ENCODE measurements around the gene MMP17. TPM values are rescaled to one million over a fixed set of nuclear protein-coding genes. Genes with fewer than 3 reads are reported as not detected.

The MMP17 gene
- total RNA-seq, 1 experiment from 2014 or later: 0.61 TPM

DNA sequence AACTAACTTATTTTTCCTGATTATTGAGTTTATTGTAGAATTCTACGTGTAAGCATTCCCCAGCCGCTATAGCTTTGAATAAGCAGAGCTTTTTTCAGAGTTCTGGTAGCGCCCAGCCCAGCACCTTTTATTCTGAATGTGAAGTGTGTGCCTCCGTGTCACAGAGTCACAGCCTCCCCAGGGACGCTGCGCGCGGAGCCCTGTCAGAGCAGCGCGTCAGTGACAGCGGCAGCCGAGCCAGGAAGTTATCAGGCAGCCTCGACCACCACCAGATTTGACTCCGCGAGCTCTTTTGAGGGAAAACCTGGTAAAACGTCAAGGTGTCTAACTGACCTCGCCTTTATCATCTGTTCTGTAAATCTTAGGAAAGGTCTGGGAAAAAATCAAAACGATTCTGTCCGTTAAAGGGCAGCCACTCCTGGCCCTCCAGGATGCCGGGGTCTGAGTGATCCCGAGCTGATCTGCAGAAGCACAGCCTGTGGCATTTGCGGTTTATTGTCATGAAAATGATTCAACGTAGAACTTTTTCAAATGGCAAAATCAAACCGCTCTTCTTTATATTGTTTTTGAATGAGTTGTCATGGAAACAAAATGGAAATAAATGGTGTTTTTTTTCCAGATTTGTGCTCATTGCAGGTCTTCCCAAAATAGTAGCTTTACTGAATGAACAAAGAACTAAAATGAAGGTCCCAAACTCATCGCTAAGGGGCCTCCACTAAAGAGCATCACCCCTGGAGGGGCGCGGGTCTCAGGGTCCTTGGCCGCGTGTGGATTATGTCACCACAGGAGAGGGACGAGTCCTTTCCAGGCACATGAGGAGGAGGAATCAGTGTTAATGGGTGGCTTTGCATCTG is 43.1 kb upstream of the MMP17 start:
- CTCF ChIA-PET: no interaction called here
- Mint-ChIP-seq H3K27me3 (ENCODE audit: unreplicated experiment) (no peaks in the 10 kb centered on the region), H3K4me3 (ENCODE audit: low read depth, unreplicated experiment) (no peak overlapping the region), H3K36me3 (ENCODE audit: insufficient read depth, unreplicated experiment) (peaks cover 49% of the 10 kb centered on the region), H3K9me3 (ENCODE audit: low read depth, unreplicated experiment) (no peaks in the 10 kb centered on the region), H3K4me1 (ENCODE audit: low read depth, unreplicated experiment) (no peaks in the 10 kb centered on the region), H3K27ac (ENCODE audit: unreplicated experiment) (no peak overlapping the region)
- TF ChIP-seq, protein P1, sequence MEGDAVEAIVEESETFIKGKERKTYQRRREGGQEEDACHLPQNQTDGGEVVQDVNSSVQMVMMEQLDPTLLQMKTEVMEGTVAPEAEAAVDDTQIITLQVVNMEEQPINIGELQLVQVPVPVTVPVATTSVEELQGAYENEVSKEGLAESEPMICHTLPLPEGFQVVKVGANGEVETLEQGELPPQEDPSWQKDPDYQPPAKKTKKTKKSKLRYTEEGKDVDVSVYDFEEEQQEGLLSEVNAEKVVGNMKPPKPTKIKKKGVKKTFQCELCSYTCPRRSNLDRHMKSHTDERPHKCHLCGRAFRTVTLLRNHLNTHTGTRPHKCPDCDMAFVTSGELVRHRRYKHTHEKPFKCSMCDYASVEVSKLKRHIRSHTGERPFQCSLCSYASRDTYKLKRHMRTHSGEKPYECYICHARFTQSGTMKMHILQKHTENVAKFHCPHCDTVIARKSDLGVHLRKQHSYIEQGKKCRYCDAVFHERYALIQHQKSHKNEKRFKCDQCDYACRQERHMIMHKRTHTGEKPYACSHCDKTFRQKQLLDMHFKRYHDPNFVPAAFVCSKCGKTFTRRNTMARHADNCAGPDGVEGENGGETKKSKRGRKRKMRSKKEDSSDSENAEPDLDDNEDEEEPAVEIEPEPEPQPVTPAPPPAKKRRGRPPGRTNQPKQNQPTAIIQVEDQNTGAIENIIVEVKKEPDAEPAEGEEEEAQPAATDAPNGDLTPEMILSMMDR (IDR thresholded peaks at IDR 0.05; ENCODE audit: unreplicated experiment): no peak
- no TSS peak for BruUV-seq (replicated peaks)
- no peak for DNase-seq
- intact Hi-C loops (cut with micrococcal nuclease; ENCODE audit: unreplicated experiment): no loop called here

DNA sequence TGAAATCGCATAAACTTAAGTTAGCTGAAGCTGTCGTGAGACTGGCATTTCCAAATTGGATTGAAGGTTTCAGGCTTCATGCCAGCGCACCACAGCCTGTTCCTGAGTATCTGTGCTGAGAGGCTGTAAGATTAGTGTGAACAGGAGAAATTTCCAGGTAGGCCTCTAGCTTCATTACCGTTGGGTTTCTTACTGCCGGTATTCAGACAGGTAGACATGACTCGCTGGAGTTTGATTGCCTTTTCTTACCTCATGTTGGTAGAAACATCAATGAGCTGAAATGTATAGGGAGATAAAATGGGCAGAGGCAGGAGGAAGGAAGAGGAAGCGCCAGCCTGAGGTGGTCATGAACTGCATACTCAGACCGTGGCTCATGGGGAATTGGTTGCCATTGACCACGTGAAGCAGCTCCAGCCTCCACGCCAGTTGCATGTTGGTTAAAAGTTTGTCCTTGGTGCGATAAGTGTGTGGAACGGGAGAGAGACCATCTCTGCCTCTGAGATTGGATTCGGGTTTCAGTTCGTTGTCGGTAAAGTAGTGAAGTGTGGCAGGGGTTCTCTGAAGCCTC is 42.3 kb upstream of the MMP17 start:
- CTCF ChIA-PET: interaction anchor here (0.6 kb wide), 1 partner anchor 1374 kb away, joined by 3 read pairs; no protein-coding TSS in a partner anchor
- DNase-seq: no peak
- Mint-ChIP-seq H3K27ac (ENCODE audit: unreplicated experiment) (peak overlapping the region; percentile 8), H3K9me3 (ENCODE audit: low read depth, unreplicated experiment) (no peaks in the 10 kb centered on the region), H3K36me3 (ENCODE audit: insufficient read depth, unreplicated experiment) (peaks cover 49% of the 10 kb centered on the region), H3K4me3 (ENCODE audit: low read depth, unreplicated experiment) (no peak overlapping the region), H3K27me3 (ENCODE audit: unreplicated experiment) (no peaks in the 10 kb centered on the region), H3K4me1 (ENCODE audit: low read depth, unreplicated experiment) (no peaks in the 10 kb centered on the region)
- BruUV-seq (replicated peaks): no TSS peak
- intact Hi-C loops (cut with micrococcal nuclease; ENCODE audit: unreplicated experiment): no loop called here
- TF ChIP-seq, protein P1 (IDR thresholded peaks at IDR 0.05; ENCODE audit: unreplicated experiment): no peak

DNA sequence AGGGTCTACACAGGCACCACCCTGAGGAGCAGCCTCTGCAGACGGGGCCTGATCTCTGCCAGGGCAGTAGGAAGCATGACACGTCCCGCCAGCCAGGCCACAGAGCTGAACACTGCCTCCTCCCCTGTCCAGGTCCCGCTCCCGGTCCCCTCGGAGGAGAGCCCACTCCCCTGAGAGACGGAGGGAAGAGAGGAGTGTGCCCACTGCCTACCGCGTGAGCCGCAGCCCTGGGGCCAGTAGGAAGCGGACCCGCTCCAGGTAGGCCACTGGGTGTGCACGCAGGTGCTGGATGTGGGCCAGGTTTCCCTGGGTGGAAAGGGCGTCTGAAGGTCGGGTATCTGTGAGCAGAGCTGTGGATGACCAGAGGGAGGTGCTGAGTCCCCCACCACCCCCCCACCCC is 41.9 kb upstream of the MMP17 start:
- TF ChIP-seq, protein P1 (IDR thresholded peaks at IDR 0.05; ENCODE audit: unreplicated experiment): no peak
- peaks cover 49% of the 10 kb centered on the region for H3K36me3 Mint-ChIP-seq (ENCODE audit: insufficient read depth, unreplicated experiment)
- H3K27me3 Mint-ChIP-seq (ENCODE audit: unreplicated experiment): no peaks in the 10 kb centered on the region
- no TSS peak for BruUV-seq (replicated peaks)
- no peak overlapping the region for H3K4me3 Mint-ChIP-seq (ENCODE audit: low read depth, unreplicated experiment)
- intact Hi-C loops (cut with micrococcal nuclease; ENCODE audit: unreplicated experiment): no loop called here
- CTCF ChIA-PET: interaction anchor here (0.6 kb wide), 1 partner anchor 1375 kb away, joined by 3 read pairs; no protein-coding TSS in a partner anchor
- H3K4me1 Mint-ChIP-seq (ENCODE audit: low read depth, unreplicated experiment): no peaks in the 10 kb centered on the region
- H3K9me3 Mint-ChIP-seq (ENCODE audit: low read depth, unreplicated experiment): no peaks in the 10 kb centered on the region
- peak overlapping the region; percentile 8 for H3K27ac Mint-ChIP-seq (ENCODE audit: unreplicated experiment)
- no peak for DNase-seq

DNA sequence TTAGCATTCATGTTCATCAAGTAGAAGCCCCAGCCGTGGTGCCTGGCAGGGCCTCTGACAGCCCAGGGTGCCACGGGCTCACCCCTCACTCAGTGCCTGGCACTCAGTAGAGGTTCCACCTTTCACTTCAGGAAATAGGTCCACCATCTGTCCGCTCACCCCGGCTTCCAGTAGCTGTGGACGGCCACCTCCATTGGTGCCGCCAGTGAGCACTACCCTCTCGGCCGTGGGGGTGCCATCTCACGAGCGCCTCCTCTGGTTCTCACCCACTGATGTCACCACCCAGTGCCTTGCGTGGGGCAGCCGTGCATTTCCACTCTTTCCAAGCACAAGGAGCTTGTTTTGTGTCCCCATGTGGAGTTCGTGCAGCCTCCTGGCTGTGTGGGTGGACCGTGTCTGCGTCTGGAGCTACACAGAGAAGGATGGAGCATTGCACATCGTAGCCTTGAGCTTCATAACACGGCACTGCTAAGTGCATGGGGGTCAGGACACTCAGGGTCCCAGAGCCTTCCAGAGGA is 41.0 kb upstream of the MMP17 start:
- TF ChIP-seq, protein P1 (IDR thresholded peaks at IDR 0.05; ENCODE audit: unreplicated experiment): no peak
- Mint-ChIP-seq H3K9me3 (ENCODE audit: low read depth, unreplicated experiment) (no peaks in the 10 kb centered on the region), H3K36me3 (ENCODE audit: insufficient read depth, unreplicated experiment) (peaks cover 44% of the 10 kb centered on the region), H3K4me1 (ENCODE audit: low read depth, unreplicated experiment) (no peaks in the 10 kb centered on the region), H3K4me3 (ENCODE audit: low read depth, unreplicated experiment) (no peak overlapping the region), H3K27me3 (ENCODE audit: unreplicated experiment) (no peaks in the 10 kb centered on the region), H3K27ac (ENCODE audit: unreplicated experiment) (no peak overlapping the region)
- no TSS peak for BruUV-seq (replicated peaks)
- CTCF ChIA-PET: no interaction called here
- intact Hi-C loops (cut with micrococcal nuclease; ENCODE audit: unreplicated experiment): no loop called here
- no peak for DNase-seq

Measured in Calu3 (cell line).